K562 (cell line): ENCODE results near the gene MTHFR. TPM values are rescaled to one million over a fixed set of nuclear protein-coding genes. Genes with fewer than 3 reads are reported as not detected.

Source experiments
- ATAC-seq: fragments of 200-7000 bp; cut with Tn5 transposase; 3 replicates; pipeline ENCODE4 v1.9.1; 2020; ENCODE audit warnings: moderate library complexity
- BruUV-seq: library from RNA; stranded (reverse); fragments of 400-500 nt; replicated peaks from 2 replicates; lab custom pipeline; 2021; lab: Mats Ljungman, UMichigan
- CTCF ChIA-PET: fragments of 300-600 bp; formaldehyde crosslinking; extraction: SDS; loops from one replicate; lab custom pipeline; 2021; ENCODE audit warnings: low intra/inter-chr PET ratio; lab: Yijun Ruan, JAX
- POLR2A ChIA-PET: fragments of 300-600, 350-650 bp; sonication (Branson Sonifier 250); formaldehyde crosslinking; extraction: SDS; loops from one replicate; lab custom pipeline; 2021; ENCODE audit warnings: antibody characterized with exemption, inconsistent platforms; lab: Yijun Ruan, JAX
- DNase-seq, 4 experiments: peaks; one replicate each; pipeline versions ENCODE4 v3.0.0 to v3.0.0-alpha.2; 2011 to 2018; ENCODE audit warnings: low spot score in 3 of 4, mixed read lengths in 3 of 4; ENCODE audit errors: extremely low read depth in 1 of 4
- FAIRE-seq: peaks from 2 replicates; lab custom pipeline; 2011; peaks lifted over from hg19 to GRCh38; lab: Jason Lieb, UNC
- H2AFZ ChIP-seq: 2 replicates; pipeline ENCODE4 v1.6.0; 2011; ENCODE audit warnings: low read depth, low read length, control low read depth, inconsistent platforms
- H3K27ac ChIP-seq: fragments of 200-600 bp; 3 replicates; pipeline ENCODE4 v1.8.0; 2011; ENCODE audit warnings: low read depth, mild to moderate bottlenecking, control low read depth, inconsistent platforms, low read length, moderate library complexity, mixed read lengths; ENCODE audit errors: extremely low read depth
- H3K27me3 ChIP-seq, 2 experiments: fragments of 300-600 bp in 1 of 2; 2 replicates in 1 of 2; 3 replicates in 1 of 2; pipeline versions ENCODE4 v1.6.0 to v1.8.0; 2011; ENCODE audit warnings: inconsistent platforms in 2 of 2, low read length in 2 of 2, mild to moderate bottlenecking in 1 of 2, mixed read lengths in 1 of 2, moderate library complexity in 1 of 2; ENCODE audit not compliant: control insufficient read depth in 2 of 2, insufficient read depth in 2 of 2
- H3K36me3 ChIP-seq: fragments of 300-600 bp; 3 replicates; pipeline ENCODE4 v1.8.0; 2011; ENCODE audit warnings: mild to moderate bottlenecking, low read length, inconsistent platforms; ENCODE audit not compliant: control insufficient read depth, insufficient read depth
- H3K4me1 ChIP-seq, 2 experiments: fragments of 200-600 bp in 1 of 2; replicated peaks in 1 of 2; 2 replicates in 1 of 2; 3 replicates in 1 of 2; pipeline versions ENCODE4 v1.5.1 to v1.8.0; 2011; ENCODE audit warnings: inconsistent platforms in 2 of 2, low read length in 2 of 2, mild to moderate bottlenecking in 1 of 2, mixed read lengths in 1 of 2, moderate library complexity in 1 of 2; ENCODE audit not compliant: control insufficient read depth in 2 of 2, insufficient read depth in 2 of 2
- H3K4me2 ChIP-seq: 2 replicates; pipeline ENCODE4 v1.6.1; 2011; ENCODE audit warnings: low read length, control low read depth, inconsistent platforms, mixed read lengths; ENCODE audit not compliant: insufficient read depth
- H3K4me3 ChIP-seq: fragments of 200-600 bp; sonication (generic), shearing (Covaris generic); 2 replicates; pipeline ENCODE4 v1.5.1; 2016; ENCODE audit warnings: control low read depth, inconsistent platforms
- H3K79me2 ChIP-seq: fragments of 200-600 bp; 3 replicates; pipeline ENCODE4 v1.8.0; 2011; ENCODE audit warnings: low read length, inconsistent platforms; ENCODE audit not compliant: control insufficient read depth, insufficient read depth
- H3K9ac ChIP-seq, 2 experiments: 2 replicates each; pipeline versions ENCODE4 v1.6.0 to v1.6.1; 2011; ENCODE audit warnings: low read depth in 2 of 2, low read length in 2 of 2, control low read depth in 1 of 2, inconsistent platforms in 1 of 2, mild to moderate bottlenecking in 1 of 2, mixed read lengths in 1 of 2; ENCODE audit not compliant: insufficient read depth in 1 of 2
- H3K9me1 ChIP-seq: one replicate; pipeline ENCODE4 v1.6.0; 2011; ENCODE audit warnings: inconsistent platforms, mild to moderate bottlenecking, low read length, moderate library complexity; ENCODE audit not compliant: control insufficient read depth, insufficient read depth
- H3K9me3 ChIP-seq: replicated peaks from 2 replicates; pipeline ENCODE4 v1.5.1; 2011; ENCODE audit warnings: low read depth, low read length, inconsistent platforms; ENCODE audit not compliant: control insufficient read depth, insufficient read depth
- H4K20me1 ChIP-seq: replicated peaks from 2 replicates; pipeline ENCODE4 v1.6.1; 2011; ENCODE audit warnings: low read length, inconsistent platforms, mixed read lengths; ENCODE audit not compliant: control insufficient read depth, insufficient read depth
- ARNT ChIP-seq, 2 experiments: fragments of 450-650 bp; IDR thresholded peaks; 2 replicates each; pipeline ENCODE4 v1.6.1; 2016; ENCODE audit warnings: mild to moderate bottlenecking in 1 of 2
- ATF7 ChIP-seq: fragments of 450-650 bp; IDR thresholded peaks from 2 replicates; pipeline ENCODE4 v1.7.1; 2014; ENCODE audit warnings: mild to moderate bottlenecking, moderate library complexity
- BCOR ChIP-seq: fragments of 450-650 bp; IDR thresholded peaks from 2 replicates; pipeline ENCODE4 v1.6.1; 2016
- CBX1 ChIP-seq: sonication (generic); IDR thresholded peaks from 2 replicates; pipeline ENCODE4 v1.6.1; 2016; ENCODE audit warnings: antibody characterized with exemption, low read depth, mild to moderate bottlenecking
- ESRRA ChIP-seq: fragments of 450-650 bp; IDR thresholded peaks from 2 replicates; pipeline ENCODE4 v1.6.1; 2014; ENCODE audit warnings: low read depth, mild to moderate bottlenecking, moderate library complexity, borderline replicate concordance
- GATAD2A ChIP-seq: fragments of 450-650 bp; IDR thresholded peaks from 2 replicates; pipeline ENCODE4 v1.6.1; 2017
- SP1 ChIP-seq: sonication (generic); formaldehyde crosslinking; IDR thresholded peaks from 2 replicates; pipeline ENCODE4 v1.8.1; 2022; ENCODE audit warnings: mild to moderate bottlenecking, missing genetic modification reagents
- ZFX ChIP-seq: sonication (generic); formaldehyde crosslinking; IDR thresholded peaks from 2 replicates; pipeline ENCODE4 v1.8.0; 2022; ENCODE audit warnings: mild to moderate bottlenecking, missing genetic modification reagents, moderate library complexity
- WGBS: fragments of 100-300 bp; shearing (Covaris generic); methylation state at CpG from one replicate; pipeline ENCODE4 v1.1.6; 2016; ENCODE audit warnings: low coverage, mixed read lengths; ENCODE audit not compliant: insufficient coverage; ENCODE audit errors: missing lambda C conversion rate; 5-methylcytosine and 5-hydroxymethylcytosine counted together
- in situ Hi-C: fragments of 300-500 bp; cut with MboI; formaldehyde crosslinking; loops from 4 replicates; pipeline ENCODE4 v1.15.0; 2018; ENCODE audit warnings: inconsistent platforms, mixed read lengths
- intact Hi-C: fragments of 100-400 bp; cut with micrococcal nuclease; formaldehyde crosslinking; loops from 2 replicates; pipeline ENCODE4 v1.14.2; 2022
- polyA plus RNA-seq, 8 experiments: library from polyadenylated mRNA; depleted of rRNA in 4 of 8; stranded (reverse) in 5 of 8; unstranded in 3 of 8; fragments of >200 nt; fragmentation: Nextera tagmentation in 2 of 8; fragmentation: Illumina TruSeq in 1 of 8; extraction: Ambion mirVana in 2 of 8; extraction: Trizol in 1 of 8; gene quantifications; 2 replicates each; pipeline versions ENCODE4 v1.2.1 to v1.2.3, GENCODE V29; 2011 to 2014; ENCODE audit warnings: inconsistent platforms in 1 of 8, missing spikeins in 1 of 8
- total RNA-seq, 7 experiments: library from RNA; depleted of rRNA in 6 of 7; stranded (reverse); fragments of >200 nt in 6 of 7; fragmentation: Illumina TruSeq in 2 of 7; extraction: Trizol in 2 of 7; gene quantifications; 2 replicates each; pipeline versions ENCODE4 v1.2.1 to v1.2.3, GENCODE V29; 2011 to 2021; ENCODE audit warnings: low replicate concordance in 1 of 7
- TF ChIP-seq, protein P1 (sequence below): fragments of 450-650 bp; IDR thresholded peaks from 2 replicates; pipeline ENCODE4 v1.6.1; 2018; ENCODE audit not compliant: partially characterized antibody
- TF ChIP-seq, protein P2 (sequence below), 2 experiments: fragments of 450-650 bp; formaldehyde crosslinking in 1 of 2; IDR thresholded peaks; 2 replicates each; pipeline versions ENCODE4 v1.4.0 to v1.6.1; 2014 to 2020; ENCODE audit warnings: mild to moderate bottlenecking in 2 of 2, borderline replicate concordance in 1 of 2, low read depth in 1 of 2

MTHFR gene
- total and polyA plus RNA-seq, 9 of the 15 experiments (the other 6 are each of a cell fraction or from before 2014, with no cell fraction given) = 5.0 to 104 (median 62.6) TPM

DNA sequence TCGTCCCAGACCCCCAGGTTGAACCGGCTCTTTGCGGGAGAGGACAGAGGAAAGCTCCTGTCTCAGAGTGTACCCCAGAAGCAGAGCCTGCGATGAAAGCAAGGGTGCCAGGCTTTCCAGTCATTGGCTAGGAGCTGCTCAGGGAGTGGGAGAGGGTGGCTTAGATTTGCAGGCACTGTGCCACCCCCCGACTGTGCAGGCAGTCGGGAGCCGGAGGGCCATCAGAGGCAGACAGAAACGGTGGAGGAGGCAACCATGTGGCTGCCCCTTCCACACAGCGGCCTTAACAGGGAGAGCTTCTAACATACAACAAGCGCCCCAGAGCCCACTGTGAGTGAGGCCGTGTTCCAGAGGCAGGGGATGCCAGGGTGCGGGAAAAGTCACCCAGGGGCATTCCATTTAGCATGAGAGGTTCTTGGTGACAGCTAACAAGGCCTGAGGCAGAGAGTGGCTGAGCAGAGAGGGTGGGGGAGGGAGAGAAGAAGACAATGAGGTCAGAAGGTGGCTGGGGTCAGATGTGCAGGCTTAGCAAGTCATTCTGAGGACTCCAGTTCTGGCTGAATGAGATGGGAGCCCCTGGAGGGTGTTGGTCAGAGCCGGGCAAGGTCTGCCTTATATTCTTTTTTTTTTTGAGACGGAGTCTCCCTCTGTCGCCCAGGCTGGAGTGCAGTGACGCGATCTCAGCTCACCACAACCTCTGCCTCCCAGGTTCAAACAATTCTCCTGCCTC, 53.2 kb downstream of the MTHFR start:
- no peaks in the 10 kb centered on the region for H4K20me1 ChIP-seq
- H3K4me3 ChIP-seq = no peak overlapping the region
- peak overlapping the region; percentile 36; the same call in 1 of the 2 replicates for H3K4me2 ChIP-seq
- no peaks in the 10 kb centered on the region for H3K9me1 ChIP-seq
- FAIRE-seq (peak; percentile 73), ATAC-seq (peak; percentile 82), DNase-seq (peak; percentile 80 to 86 (median 84))
- H2AFZ ChIP-seq = peak overlapping the region; percentile 83
- H3K4me1 ChIP-seq = peaks cover 29 to 43% of the 10 kb centered on the region in 2 experiments
- no peaks in the 10 kb centered on the region for H3K79me2 ChIP-seq
- 37% methylated on average over 17 of the region's 17 CpGs for WGBS
- CTCF ChIA-PET = no interaction called here
- peaks cover 3% of the 10 kb centered on the region; the same call in 1 of the 2 replicates for H3K9me3 ChIP-seq
- in situ Hi-C loops (no loop called here), intact Hi-C loops (no loop called here)
- H3K27me3 ChIP-seq = no peaks in the 10 kb centered on the region
- peaks cover 35% of the 10 kb centered on the region; the same call in 1 of the 3 replicates for H3K36me3 ChIP-seq
- no TSS peak for BruUV-seq
- POLR2A ChIA-PET = interaction anchor here (0.5 to 2.1 kb wide), 12 partner anchors 8 to 617 kb away, joined by 3 to 13 read pairs (median 4); no protein-coding TSS in a partner anchor
- peak overlapping the region; percentile 32 to 82; a peak in 3 of 4 replicates for H3K9ac ChIP-seq
- peak overlapping the region; percentile 70 for H3K27ac ChIP-seq
- TF ChIP-seq ARNT (IDR thresholded peaks at IDR 0.05) (peak in 1 of 2 experiments; percentile 34; a peak in 1 of 4 replicates), SP1 (peak; percentile 30; the same call in 1 of the 2 replicates), ATF7 (peak; percentile 79), CBX1 (no peak), GATAD2A (no peak), ESRRA (peak; percentile 49), BCOR (no peak), ZFX (peak; percentile 49)
- TF ChIP-seq, protein P1, sequence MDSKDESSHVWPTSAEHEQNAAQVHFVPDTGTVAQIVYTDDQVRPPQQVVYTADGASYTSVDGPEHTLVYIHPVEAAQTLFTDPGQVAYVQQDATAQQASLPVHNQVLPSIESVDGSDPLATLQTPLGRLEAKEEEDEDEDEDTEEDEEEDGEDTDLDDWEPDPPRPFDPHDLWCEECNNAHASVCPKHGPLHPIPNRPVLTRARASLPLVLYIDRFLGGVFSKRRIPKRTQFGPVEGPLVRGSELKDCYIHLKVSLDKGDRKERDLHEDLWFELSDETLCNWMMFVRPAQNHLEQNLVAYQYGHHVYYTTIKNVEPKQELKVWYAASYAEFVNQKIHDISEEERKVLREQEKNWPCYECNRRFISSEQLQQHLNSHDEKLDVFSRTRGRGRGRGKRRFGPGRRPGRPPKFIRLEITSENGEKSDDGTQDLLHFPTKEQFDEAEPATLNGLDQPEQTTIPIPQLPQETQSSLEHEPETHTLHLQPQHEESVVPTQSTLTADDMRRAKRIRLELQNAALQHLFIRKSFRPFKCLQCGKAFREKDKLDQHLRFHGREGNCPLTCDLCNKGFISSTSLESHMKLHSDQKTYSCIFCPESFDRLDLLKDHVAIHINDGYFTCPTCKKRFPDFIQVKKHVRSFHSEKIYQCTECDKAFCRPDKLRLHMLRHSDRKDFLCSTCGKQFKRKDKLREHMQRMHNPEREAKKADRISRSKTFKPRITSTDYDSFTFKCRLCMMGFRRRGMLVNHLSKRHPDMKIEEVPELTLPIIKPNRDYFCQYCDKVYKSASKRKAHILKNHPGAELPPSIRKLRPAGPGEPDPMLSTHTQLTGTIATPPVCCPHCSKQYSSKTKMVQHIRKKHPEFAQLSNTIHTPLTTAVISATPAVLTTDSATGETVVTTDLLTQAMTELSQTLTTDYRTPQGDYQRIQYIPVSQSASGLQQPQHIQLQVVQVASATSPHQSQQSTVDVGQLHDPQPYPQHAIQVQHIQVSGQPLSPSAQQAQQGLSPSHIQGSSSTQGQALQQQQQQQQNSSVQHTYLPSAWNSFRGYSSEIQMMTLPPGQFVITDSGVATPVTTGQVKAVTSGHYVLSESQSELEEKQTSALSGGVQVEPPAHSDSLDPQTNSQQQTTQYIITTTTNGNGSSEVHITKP = peak; percentile 73
- TF ChIP-seq, protein P2, sequence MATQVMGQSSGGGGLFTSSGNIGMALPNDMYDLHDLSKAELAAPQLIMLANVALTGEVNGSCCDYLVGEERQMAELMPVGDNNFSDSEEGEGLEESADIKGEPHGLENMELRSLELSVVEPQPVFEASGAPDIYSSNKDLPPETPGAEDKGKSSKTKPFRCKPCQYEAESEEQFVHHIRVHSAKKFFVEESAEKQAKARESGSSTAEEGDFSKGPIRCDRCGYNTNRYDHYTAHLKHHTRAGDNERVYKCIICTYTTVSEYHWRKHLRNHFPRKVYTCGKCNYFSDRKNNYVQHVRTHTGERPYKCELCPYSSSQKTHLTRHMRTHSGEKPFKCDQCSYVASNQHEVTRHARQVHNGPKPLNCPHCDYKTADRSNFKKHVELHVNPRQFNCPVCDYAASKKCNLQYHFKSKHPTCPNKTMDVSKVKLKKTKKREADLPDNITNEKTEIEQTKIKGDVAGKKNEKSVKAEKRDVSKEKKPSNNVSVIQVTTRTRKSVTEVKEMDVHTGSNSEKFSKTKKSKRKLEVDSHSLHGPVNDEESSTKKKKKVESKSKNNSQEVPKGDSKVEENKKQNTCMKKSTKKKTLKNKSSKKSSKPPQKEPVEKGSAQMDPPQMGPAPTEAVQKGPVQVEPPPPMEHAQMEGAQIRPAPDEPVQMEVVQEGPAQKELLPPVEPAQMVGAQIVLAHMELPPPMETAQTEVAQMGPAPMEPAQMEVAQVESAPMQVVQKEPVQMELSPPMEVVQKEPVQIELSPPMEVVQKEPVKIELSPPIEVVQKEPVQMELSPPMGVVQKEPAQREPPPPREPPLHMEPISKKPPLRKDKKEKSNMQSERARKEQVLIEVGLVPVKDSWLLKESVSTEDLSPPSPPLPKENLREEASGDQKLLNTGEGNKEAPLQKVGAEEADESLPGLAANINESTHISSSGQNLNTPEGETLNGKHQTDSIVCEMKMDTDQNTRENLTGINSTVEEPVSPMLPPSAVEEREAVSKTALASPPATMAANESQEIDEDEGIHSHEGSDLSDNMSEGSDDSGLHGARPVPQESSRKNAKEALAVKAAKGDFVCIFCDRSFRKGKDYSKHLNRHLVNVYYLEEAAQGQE (IDR thresholded peaks at IDR 0.05; ENCODE audit: borderline replicate concordance) = peak; percentile 19; the same call in 1 of the 2 replicates
- TF ChIP-seq, protein P2 (CRISPR knock-in tag; IDR thresholded peaks at IDR 0.05; ENCODE audit: low read depth) = no peak
